ENCODE measurements around the gene KLHDC8A.
"Not testable (repeated sequence)": the region's sequence is repeated elsewhere in the genome, so short reads cannot be mapped to it uniquely, and the experiment has no call there.

The KLHDC8A gene

DNA sequence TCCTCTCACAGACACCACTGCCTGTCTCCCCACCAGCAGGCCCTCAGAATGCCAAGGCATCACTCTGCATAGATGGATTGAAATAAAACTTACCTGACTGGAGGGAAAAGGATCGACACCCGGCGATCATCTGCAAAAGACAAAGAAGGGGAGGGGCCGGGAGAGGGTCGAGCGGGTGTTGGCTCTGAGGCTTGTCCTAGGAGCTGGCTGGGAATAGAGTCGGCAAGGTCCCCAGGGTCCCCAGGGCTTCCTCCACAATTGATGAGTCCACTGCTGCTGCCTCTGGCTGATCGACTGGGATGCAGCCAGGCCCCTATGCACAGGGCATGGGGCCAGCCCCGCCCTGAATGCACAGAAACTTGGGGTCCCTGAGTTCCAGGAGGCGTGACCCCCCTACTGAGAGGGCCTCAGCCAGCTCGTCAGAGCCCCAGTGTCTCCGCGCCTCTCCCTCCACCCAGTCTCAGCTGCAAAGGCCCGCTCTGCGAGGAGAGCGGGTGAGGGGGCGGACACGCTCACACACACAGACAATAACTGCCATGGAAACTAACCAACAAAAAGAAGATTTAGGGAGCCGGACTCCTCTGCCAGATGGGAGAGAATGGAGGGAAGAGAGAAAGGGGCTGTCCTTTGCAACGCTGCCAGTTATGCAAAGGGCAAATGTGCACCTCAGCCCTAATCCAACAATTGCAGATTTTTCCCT lies at the start of gene KLHDC8A:
Gene KLHDC8A (minus strand): TSS at position 483 of the 700 bp plus-strand sequence. CDS start 13,318 bp downstream, outside the sequence.
- Mint-ChIP-seq H3K4me1 (ENCODE audit: low read depth) (no peaks in the 10 kb centered on the region), H3K27me3 (peaks cover 26% of the 10 kb centered on the region), H3K9me3 (no peaks in the 10 kb centered on the region), H3K36me3 (ENCODE audit: low read depth) (no peaks in the 10 kb centered on the region), H3K4me3 (no peak within 1 kb of the TSS), H3K27ac (no peak within 1 kb of the TSS)
- intact Hi-C loops (cut with micrococcal nuclease), result no loop called here

DNA sequence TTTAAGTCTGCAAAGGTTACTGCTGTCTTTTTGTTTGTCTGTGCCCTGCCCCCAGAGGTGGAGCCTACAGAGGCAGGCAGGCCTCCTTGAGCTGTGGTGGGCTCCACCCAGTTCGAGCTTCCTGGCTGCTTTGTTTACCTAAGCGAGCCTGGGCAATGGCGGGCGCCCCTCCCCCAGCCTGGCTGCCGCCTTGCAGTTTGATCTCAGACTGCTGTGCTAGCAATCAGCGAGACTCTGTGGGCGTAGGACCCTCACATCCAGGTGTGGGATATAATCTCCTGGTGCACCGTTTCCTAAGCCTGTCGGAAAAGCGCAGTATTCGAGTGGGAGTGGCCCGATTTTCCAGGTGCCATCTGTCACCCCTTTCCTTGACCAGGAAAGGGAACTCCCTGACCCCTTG lies 49.5 kb upstream of the KLHDC8A start:
- H3K36me3 Mint-ChIP-seq (ENCODE audit: low read depth); H3K27ac Mint-ChIP-seq; H3K4me1 Mint-ChIP-seq (ENCODE audit: low read depth); H3K9me3 Mint-ChIP-seq; intact Hi-C loops (cut with micrococcal nuclease); H3K4me3 Mint-ChIP-seq: not testable (repeated sequence)
- H3K27me3 Mint-ChIP-seq, result peaks cover 25% of the 10 kb centered on the region

DNA sequence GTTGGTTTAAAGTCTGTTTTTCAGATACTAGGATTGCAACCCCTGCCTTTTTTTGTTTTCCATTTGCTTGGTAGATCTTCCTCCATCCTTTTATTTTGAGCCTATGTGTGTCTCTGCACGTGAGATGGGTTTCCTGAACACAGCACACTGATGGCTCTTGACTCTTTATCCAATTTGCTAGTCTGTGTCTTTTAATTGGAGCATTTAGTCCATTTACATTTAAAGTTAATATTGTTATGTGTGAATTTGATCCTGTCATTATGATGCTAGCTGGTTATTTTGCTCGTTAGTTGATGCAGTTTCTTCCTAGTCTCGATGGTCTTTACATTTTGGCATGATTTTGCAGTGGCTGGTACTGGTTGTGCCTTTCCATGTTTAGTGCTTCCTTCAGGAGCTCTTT lies 47.8 kb upstream of the KLHDC8A start:
- H3K4me3 Mint-ChIP-seq; intact Hi-C loops (cut with micrococcal nuclease); H3K4me1 Mint-ChIP-seq (ENCODE audit: low read depth); H3K27ac Mint-ChIP-seq; H3K36me3 Mint-ChIP-seq (ENCODE audit: low read depth); H3K9me3 Mint-ChIP-seq: not testable (repeated sequence)
- H3K27me3 Mint-ChIP-seq, result peaks cover 18% of the 10 kb centered on the region

- Mint-ChIP-seq H3K27me3 (peaks cover 23% of the 10 kb centered on the region), H3K27ac (no peak overlapping the region), H3K9me3 (no peaks in the 10 kb centered on the region), H3K36me3 (ENCODE audit: low read depth) (no peaks in the 10 kb centered on the region), H3K4me3 (no peak overlapping the region), H3K4me1 (ENCODE audit: low read depth) (no peaks in the 10 kb centered on the region)
- intact Hi-C loops (cut with micrococcal nuclease), result no loop called here
Observed at GRCh38 chr1:205398586-205398985, 41.9 kb upstream of the KLHDC8A start.

DNA sequence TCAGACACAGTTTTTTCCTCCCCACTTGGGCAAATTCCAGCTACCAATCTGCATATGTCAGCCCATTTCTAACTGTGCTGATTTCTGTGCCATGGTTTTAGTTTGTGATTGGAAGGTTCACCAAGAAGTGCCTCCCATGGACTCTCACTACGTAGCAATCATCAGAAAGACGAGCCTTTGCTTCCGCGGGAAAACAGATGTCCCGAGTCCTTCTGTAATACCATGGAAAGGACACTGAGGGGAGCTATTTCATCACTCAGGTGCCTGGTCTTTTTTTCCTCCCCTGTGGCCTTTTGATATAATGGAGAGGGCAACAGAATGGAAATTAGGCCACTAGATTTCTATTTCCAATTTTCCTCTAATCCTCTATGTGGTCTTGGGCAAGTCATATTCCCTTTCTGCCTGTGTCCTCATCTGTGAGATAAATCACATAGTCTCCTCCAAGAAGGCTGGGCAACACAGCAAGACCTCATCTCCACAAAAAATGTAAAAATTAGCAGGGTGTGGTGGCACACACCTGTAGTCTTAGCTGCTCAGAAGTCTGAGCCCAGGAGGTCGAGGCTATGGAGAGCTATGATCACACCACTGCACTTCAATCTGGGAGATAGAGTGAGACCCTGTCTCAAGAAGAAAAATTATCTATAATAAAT lies 40.4 kb upstream of the KLHDC8A start:
- H3K4me3 Mint-ChIP-seq, result no peak overlapping the region
- intact Hi-C loops (cut with micrococcal nuclease), result loop anchor here (1.0 kb wide), 2 partner anchors 88 to 127 kb away; no protein-coding TSS in a partner anchor
- H3K27me3 Mint-ChIP-seq, result peaks cover 25% of the 10 kb centered on the region
- H3K4me1 Mint-ChIP-seq (ENCODE audit: low read depth), result no peaks in the 10 kb centered on the region
- H3K9me3 Mint-ChIP-seq, result no peaks in the 10 kb centered on the region
- H3K27ac Mint-ChIP-seq, result no peak overlapping the region
- no peaks in the 10 kb centered on the region for H3K36me3 Mint-ChIP-seq (ENCODE audit: low read depth)

GRCh38 chr1:205395616-205396015 lies 38.9 kb upstream of the KLHDC8A start:
- Mint-ChIP-seq H3K36me3 (ENCODE audit: low read depth) (no peaks in the 10 kb centered on the region), H3K27me3 (peaks cover 34% of the 10 kb centered on the region), H3K27ac (no peak overlapping the region), H3K4me1 (ENCODE audit: low read depth) (no peaks in the 10 kb centered on the region), H3K4me3 (no peak overlapping the region), H3K9me3 (no peaks in the 10 kb centered on the region)
- intact Hi-C loops (cut with micrococcal nuclease), result no loop called here

- Mint-ChIP-seq H3K4me1 (ENCODE audit: low read depth) (no peaks in the 10 kb centered on the region), H3K36me3 (ENCODE audit: low read depth) (no peaks in the 10 kb centered on the region), H3K27me3 (peaks cover 33% of the 10 kb centered on the region), H3K27ac (no peak overlapping the region), H3K4me3 (no peak overlapping the region), H3K9me3 (no peaks in the 10 kb centered on the region)
- intact Hi-C loops (cut with micrococcal nuclease), result no loop called here
Observed at GRCh38 chr1:205392650-205393049, 35.9 kb upstream of the KLHDC8A start.

GRCh38 chr1:205391386-205391785 lies 34.7 kb upstream of the KLHDC8A start:
- H3K4me1 Mint-ChIP-seq (ENCODE audit: low read depth), result no peaks in the 10 kb centered on the region
- intact Hi-C loops (cut with micrococcal nuclease), result no loop called here
- H3K36me3 Mint-ChIP-seq (ENCODE audit: low read depth), result no peaks in the 10 kb centered on the region
- H3K4me3 Mint-ChIP-seq, result no peak overlapping the region
- no peaks in the 10 kb centered on the region for H3K9me3 Mint-ChIP-seq
- H3K27me3 Mint-ChIP-seq, result peaks cover 29% of the 10 kb centered on the region
- no peak overlapping the region for H3K27ac Mint-ChIP-seq

DNA sequence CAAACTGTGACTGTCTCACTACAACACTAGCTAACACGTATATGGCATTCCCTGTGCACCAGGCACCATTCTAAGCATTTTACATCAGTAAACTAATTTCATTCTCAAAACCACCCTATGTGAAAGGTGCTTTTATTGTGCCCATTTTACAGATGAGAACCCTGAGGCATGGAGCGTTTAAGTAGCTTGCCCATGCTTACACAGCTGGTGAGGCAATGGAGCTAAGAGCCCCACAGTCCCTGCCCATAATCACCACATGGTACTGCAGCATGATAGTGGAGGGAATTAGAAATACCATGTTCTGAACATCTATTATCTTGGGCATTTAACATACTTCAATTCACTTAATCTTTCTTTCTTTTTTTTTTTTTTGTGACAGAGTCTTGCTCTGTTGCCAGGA lies 31.1 kb upstream of the KLHDC8A start:
- Mint-ChIP-seq H3K4me3 (no peak overlapping the region), H3K27me3 (peaks cover 19% of the 10 kb centered on the region), H3K4me1 (ENCODE audit: low read depth) (no peaks in the 10 kb centered on the region), H3K36me3 (ENCODE audit: low read depth) (no peaks in the 10 kb centered on the region), H3K9me3 (no peaks in the 10 kb centered on the region), H3K27ac (no peak overlapping the region)
- intact Hi-C loops (cut with micrococcal nuclease), result no loop called here

DNA sequence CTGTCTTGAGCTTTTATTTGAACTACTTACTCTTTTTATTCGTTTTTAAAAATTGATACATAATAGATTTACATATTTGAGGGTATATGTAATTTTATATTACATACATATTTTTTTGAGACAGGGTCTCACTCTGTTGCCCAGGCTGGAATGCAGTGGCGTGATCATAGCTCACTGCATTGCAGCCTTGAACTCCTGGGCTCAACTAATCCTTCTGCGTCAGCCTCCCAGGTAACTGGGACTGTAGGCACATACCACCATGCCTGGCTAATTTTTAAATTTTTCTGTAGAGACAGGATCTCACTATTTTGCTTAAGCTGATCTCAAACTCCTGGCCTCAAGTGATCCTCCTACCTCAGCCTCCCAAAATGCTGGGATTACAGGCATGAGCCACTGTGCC lies 26.3 kb upstream of the KLHDC8A start:
- H3K4me3 Mint-ChIP-seq; H3K4me1 Mint-ChIP-seq (ENCODE audit: low read depth); H3K27ac Mint-ChIP-seq; intact Hi-C loops (cut with micrococcal nuclease); H3K36me3 Mint-ChIP-seq (ENCODE audit: low read depth); H3K9me3 Mint-ChIP-seq: not testable (repeated sequence)
- H3K27me3 Mint-ChIP-seq, result peaks cover 13% of the 10 kb centered on the region

DNA sequence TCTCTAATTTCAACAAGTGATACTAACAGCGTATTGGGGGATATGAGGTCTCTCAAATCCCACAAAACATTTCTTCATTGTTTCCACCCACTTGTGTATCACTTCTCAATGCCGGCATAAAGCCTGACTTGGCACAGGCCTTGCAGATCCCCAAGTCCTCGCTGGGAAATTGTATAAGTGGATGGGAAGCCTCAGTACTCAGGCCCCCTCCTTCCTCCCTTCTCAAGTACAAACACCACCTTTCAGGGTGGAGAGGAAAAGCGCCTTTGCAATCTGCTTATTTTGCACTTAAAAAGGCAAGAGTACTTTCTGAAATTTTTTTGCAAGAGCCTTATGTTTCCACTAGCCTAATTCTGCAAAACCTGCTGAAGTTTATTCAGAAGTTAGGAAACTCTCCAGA lies 25.8 kb upstream of the KLHDC8A start:
- intact Hi-C loops (cut with micrococcal nuclease), result no loop called here
- Mint-ChIP-seq H3K27ac (no peak overlapping the region), H3K4me3 (no peak overlapping the region), H3K36me3 (ENCODE audit: low read depth) (no peaks in the 10 kb centered on the region), H3K9me3 (no peaks in the 10 kb centered on the region), H3K4me1 (ENCODE audit: low read depth) (no peaks in the 10 kb centered on the region), H3K27me3 (peaks cover 17% of the 10 kb centered on the region)

GRCh38 chr1:205381305-205381704 lies 24.6 kb upstream of the KLHDC8A start:
- no peak overlapping the region for H3K27ac Mint-ChIP-seq
- H3K36me3 Mint-ChIP-seq (ENCODE audit: low read depth), result no peaks in the 10 kb centered on the region
- no peaks in the 10 kb centered on the region for H3K4me1 Mint-ChIP-seq (ENCODE audit: low read depth)
- intact Hi-C loops (cut with micrococcal nuclease), result no loop called here
- no peaks in the 10 kb centered on the region for H3K9me3 Mint-ChIP-seq
- H3K27me3 Mint-ChIP-seq, result peaks cover 29% of the 10 kb centered on the region
- no peak overlapping the region for H3K4me3 Mint-ChIP-seq

DNA sequence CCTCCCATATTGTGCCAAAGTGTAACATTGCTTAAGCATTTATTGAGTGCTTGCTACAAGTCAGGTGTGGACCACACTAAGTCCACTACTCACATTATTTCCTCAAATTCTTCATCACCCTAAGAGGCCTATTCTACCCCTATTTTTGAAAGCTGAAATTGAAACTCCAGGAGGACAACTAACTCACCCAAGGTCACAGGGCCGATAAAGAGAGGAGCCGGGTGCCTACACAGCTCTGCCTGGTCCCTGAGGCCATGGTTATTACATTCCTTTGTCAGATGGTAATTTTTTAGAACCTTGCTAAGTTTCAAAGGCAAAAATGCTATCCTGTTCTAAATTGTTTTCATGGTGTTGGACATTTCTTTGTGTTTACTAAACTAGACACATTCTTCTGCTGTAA lies 24.2 kb upstream of the KLHDC8A start:
- intact Hi-C loops (cut with micrococcal nuclease), result no loop called here
- H3K36me3 Mint-ChIP-seq (ENCODE audit: low read depth), result no peaks in the 10 kb centered on the region
- H3K27me3 Mint-ChIP-seq, result peaks cover 33% of the 10 kb centered on the region
- H3K9me3 Mint-ChIP-seq, result no peaks in the 10 kb centered on the region
- H3K4me1 Mint-ChIP-seq (ENCODE audit: low read depth), result no peaks in the 10 kb centered on the region
- H3K4me3 Mint-ChIP-seq, result no peak overlapping the region
- H3K27ac Mint-ChIP-seq, result no peak overlapping the region

DNA sequence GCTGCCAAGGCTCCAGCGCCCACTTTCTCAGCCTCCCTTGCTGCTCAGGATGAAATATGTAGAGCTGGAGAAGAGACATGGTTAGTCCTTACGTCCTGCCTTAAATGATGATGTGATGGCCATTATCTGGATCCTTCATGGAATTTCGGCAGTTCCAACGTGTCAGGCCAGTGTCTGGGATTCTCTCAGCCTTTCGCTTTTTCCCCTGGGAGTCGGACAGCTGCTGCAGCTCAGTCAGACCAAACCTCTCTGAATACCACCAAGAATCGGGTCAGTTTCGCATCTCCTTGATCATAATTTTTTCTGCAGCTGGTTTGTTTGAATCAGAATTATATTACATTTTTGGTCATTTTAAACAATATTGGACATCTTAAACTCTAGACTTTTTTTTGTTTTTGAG lies 22.3 kb upstream of the KLHDC8A start:
- peaks cover 49% of the 10 kb centered on the region for H3K27me3 Mint-ChIP-seq
- H3K9me3 Mint-ChIP-seq, result no peaks in the 10 kb centered on the region
- no peak overlapping the region for H3K4me3 Mint-ChIP-seq
- no peaks in the 10 kb centered on the region for H3K36me3 Mint-ChIP-seq (ENCODE audit: low read depth)
- peaks cover 4% of the 10 kb centered on the region for H3K4me1 Mint-ChIP-seq (ENCODE audit: low read depth)
- intact Hi-C loops (cut with micrococcal nuclease), result no loop called here
- H3K27ac Mint-ChIP-seq, result no peak overlapping the region

GRCh38 chr1:205377355-205377754 lies 20.6 kb upstream of the KLHDC8A start:
- H3K27ac Mint-ChIP-seq, result no peak overlapping the region

More at GRCh38 chr1:205377355-205377754, 20.6 kb upstream of the KLHDC8A start:
- peaks cover 6% of the 10 kb centered on the region for H3K4me1 Mint-ChIP-seq (ENCODE audit: low read depth)
- no peak overlapping the region for H3K4me3 Mint-ChIP-seq
- no peaks in the 10 kb centered on the region for H3K9me3 Mint-ChIP-seq
- intact Hi-C loops (cut with micrococcal nuclease), result no loop called here
- no peaks in the 10 kb centered on the region for H3K36me3 Mint-ChIP-seq (ENCODE audit: low read depth)
- peaks cover 65% of the 10 kb centered on the region for H3K27me3 Mint-ChIP-seq
